Cardiac ventricle fibroblast (primary cell): ENCODE results near the gene AGAP9. TPM values are rescaled to one million over a fixed set of nuclear protein-coding genes. Genes with fewer than 3 reads are reported as not detected.

Experiments
- total RNA-seq: library from RNA; depleted of rRNA; stranded (reverse); fragments of >200 nt; gene quantifications from 2 replicates; pipeline ENCODE4 v1.2.3, GENCODE V29; 2015

The AGAP9 gene
- total RNA-seq, result 1.8 and 2.1 TPM in 2 replicates

DNA sequence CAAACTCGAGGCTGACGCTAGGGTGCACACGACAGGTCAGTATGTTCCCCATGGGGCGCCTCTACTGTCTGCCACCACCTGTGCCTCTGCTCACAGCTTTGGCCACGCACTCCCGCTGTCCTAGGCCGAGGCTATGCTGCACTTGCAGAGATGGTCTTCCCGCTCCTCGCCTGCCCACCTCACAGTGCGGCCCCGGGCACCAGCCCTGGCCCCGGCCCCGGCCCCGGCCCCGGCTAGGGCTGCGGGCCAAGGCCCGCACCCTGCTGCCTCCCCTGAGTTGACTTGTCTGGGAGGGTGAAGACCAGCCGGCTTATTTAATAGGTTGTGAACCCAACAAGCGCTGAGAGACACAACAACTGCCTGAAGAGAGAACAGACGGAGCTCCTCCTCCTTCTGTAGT lies at the start of gene AGAP9:
Gene AGAP9 (minus strand): TSS at position 164 of the 400 bp plus-strand sequence. CDS start 112 bp downstream, at position 52.

DNA sequence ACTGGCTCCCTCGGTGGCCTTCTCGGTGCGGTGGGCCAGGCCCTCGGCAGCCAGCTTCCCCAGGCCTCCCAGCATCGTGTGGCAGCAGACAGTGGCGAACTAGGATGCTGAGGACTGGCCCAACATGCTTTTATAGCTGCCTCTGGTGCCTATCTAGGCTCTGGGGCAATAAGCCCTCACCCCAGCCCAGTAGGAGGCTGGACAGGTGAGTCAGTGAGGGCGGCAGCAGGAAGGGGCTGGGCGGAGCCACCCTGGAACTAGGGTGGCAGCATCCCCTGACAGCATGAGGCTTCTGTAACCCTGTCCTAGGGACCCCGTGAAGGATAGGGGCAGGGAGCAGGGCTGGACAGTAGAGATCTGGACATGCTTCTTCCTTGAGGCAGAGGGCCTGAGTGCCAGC lies 31.8 kb downstream of the AGAP9 start, which contains the start of gene FAM25G:
Gene FAM25G (minus strand): TSS at position 101 of the 400 bp plus-strand sequence. CDS start 26 bp downstream, at position 75.

GRCh38 chr10:47483923-47484322 lies 39.5 kb downstream of the AGAP9 start, which contains the start of gene ANXA8:
TSS of gene ANXA8 (minus strand) at chr10:47484115. CDS start at chr10:47483933, 182 bp downstream.

Other genes starting within 250 kb of the AGAP9 start
- gene GDF10, start 223.4 kb downstream of the AGAP9 start, total RNA-seq, result 0.12 and 0.15 TPM in 2 replicates
- gene GDF2, start 201.2 kb downstream of the AGAP9 start, total RNA-seq, result not detected in 2 replicates
- gene RBP3, start 175.3 kb downstream of the AGAP9 start, total RNA-seq, result not detected in 2 replicates
- gene ZNF488, start 139.3 kb downstream of the AGAP9 start, total RNA-seq, result 0.06 TPM in 1 of 2 replicates, not detected in the other
- gene ANXA8, start 39.5 kb downstream of the AGAP9 start, total RNA-seq, result not detected in 2 replicates
- gene FAM25G, start 31.9 kb downstream of the AGAP9 start, total RNA-seq, result not detected in 2 replicates
- gene SYT15B, start 240.0 kb upstream of the AGAP9 start, total RNA-seq, result 0.12 TPM in 1 of 2 replicates, not detected in the other